ENCODE results near the gene DNM1. TPM values are rescaled to one million over a fixed set of nuclear protein-coding genes. Genes with fewer than 3 reads are reported as not detected.

Gene DNM1
- total RNA-seq, 1 donor from 2014 or later, result 33.4 TPM

- Histone ChIP-seq H3K27ac (no peak overlapping the region), H3K4me1 (peaks cover 39% of the 10 kb centered on the region)
Observed at GRCh38 chr9:128271112-128271511, 67.9 kb downstream of the DNM1 start.

GRCh38 chr9:128271512-128271911 lies 68.3 kb downstream of the DNM1 start:
- H3K9me3 ChIP-seq, result no peaks in the 10 kb centered on the region
- intact Hi-C loops (cut with DNase I), result no loop called here
- H3K4me1 ChIP-seq, result peaks cover 39% of the 10 kb centered on the region
- H3K27ac ChIP-seq, result no peak overlapping the region
- H3K4me3 ChIP-seq, result no peak overlapping the region
- no peak for DNase-seq (ENCODE audit: extremely low spot score in 2 of 2)
- peaks cover 0 to 32% of the 10 kb centered on the region in 2 donors for H3K36me3 ChIP-seq
- H3K27me3 ChIP-seq, result no peaks in the 10 kb centered on the region
- TF ChIP-seq, protein P1, sequence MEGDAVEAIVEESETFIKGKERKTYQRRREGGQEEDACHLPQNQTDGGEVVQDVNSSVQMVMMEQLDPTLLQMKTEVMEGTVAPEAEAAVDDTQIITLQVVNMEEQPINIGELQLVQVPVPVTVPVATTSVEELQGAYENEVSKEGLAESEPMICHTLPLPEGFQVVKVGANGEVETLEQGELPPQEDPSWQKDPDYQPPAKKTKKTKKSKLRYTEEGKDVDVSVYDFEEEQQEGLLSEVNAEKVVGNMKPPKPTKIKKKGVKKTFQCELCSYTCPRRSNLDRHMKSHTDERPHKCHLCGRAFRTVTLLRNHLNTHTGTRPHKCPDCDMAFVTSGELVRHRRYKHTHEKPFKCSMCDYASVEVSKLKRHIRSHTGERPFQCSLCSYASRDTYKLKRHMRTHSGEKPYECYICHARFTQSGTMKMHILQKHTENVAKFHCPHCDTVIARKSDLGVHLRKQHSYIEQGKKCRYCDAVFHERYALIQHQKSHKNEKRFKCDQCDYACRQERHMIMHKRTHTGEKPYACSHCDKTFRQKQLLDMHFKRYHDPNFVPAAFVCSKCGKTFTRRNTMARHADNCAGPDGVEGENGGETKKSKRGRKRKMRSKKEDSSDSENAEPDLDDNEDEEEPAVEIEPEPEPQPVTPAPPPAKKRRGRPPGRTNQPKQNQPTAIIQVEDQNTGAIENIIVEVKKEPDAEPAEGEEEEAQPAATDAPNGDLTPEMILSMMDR (IDR thresholded peaks at IDR 0.05), result no peak
- TF ChIP-seq POLR2AphosphoS5 (IDR thresholded peaks at IDR 0.05; ENCODE audit: insufficient read depth in 1 of 2, low read depth in 1 of 2) (no peak), POLR2A (IDR thresholded peaks at IDR 0.05) (no peak)

More at GRCh38 chr9:128271112-128271511, 67.9 kb downstream of the DNM1 start:
- intact Hi-C loops (cut with DNase I), result no loop called here
- no peak for DNase-seq (ENCODE audit: extremely low spot score in 2 of 2)
- no peaks in the 10 kb centered on the region for H3K9me3 ChIP-seq
- no peak overlapping the region for H3K4me3 ChIP-seq
- peaks cover 0 to 32% of the 10 kb centered on the region in 2 donors for H3K36me3 ChIP-seq
- H3K27me3 ChIP-seq, result no peaks in the 10 kb centered on the region
- TF ChIP-seq POLR2A (IDR thresholded peaks at IDR 0.05), result no peak
- TF ChIP-seq, protein P1 (IDR thresholded peaks at IDR 0.05), result no peak
- TF ChIP-seq POLR2AphosphoS5 (IDR thresholded peaks at IDR 0.05; ENCODE audit: insufficient read depth in 1 of 2, low read depth in 1 of 2), result no peak

GRCh38 chr9:128274245-128274644 lies 71.1 kb downstream of the DNM1 start:
- DNase-seq (ENCODE audit: extremely low spot score in 2 of 2), result no peak
- no peak for TF ChIP-seq POLR2A (IDR thresholded peaks at IDR 0.05)
- no peak for TF ChIP-seq POLR2AphosphoS5 (IDR thresholded peaks at IDR 0.05; ENCODE audit: insufficient read depth in 1 of 2, low read depth in 1 of 2)
- TF ChIP-seq, protein P1 (IDR thresholded peaks at IDR 0.05), result no peak
- Histone ChIP-seq H3K36me3 (peaks cover 0 to 25% of the 10 kb centered on the region in 2 donors), H3K9me3 (no peaks in the 10 kb centered on the region), H3K27me3 (no peaks in the 10 kb centered on the region), H3K4me3 (peak overlapping the region; percentile 89 to 99), H3K27ac (peak overlapping the region; percentile 92), H3K4me1 (peaks cover 47% of the 10 kb centered on the region)
- intact Hi-C loops (cut with DNase I), result no loop called here

DNA sequence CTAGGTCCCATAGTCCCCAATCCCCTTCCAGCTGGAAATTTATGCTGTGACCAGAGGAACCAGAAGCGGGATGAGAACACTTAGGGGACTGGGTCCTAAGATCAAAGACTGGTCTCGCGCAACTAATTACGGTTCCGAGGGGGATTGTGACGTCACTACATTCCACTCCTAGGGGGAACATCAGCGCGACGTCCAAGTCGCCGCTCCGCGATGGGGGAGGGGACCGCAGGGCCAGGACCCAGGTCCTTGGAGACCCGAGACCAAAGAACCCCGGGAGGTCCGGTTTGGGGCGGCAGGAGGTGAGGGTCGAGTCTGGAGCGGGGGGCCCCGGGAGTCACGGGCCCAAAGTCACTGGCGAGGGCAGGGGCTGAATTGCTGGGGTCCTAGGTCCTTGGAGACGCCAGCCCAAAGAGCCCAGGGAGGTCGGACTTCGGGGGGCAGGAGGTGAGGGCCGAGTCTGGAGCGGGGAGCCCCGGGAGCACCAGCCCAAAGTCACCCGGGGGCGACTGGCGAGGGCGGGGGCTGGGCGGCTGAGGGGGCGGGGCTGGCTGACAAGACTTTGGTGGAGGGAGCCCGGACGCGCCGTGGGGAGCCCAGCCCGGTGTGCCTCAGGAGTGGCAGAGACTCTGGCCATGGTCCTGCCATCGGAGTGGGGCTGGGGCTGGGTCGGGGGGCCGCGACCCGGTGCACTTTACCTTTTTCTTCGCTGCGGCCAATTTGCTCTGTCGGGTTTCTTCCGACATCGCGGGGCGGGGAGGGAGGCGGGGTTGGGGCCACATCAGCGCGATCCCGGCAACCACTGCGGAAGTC lies 72.2 kb downstream of the DNM1 start, which contains the start of gene GOLGA2:
Gene GOLGA2, minus strand, starts transcription at position 810 of the 810 bp plus-strand sequence. Its CDS starts 31 bp downstream, at position 779.
- intact Hi-C loops (cut with DNase I), result no loop called here
- no peaks in the 10 kb centered on the region for H3K9me3 ChIP-seq
- peaks cover 47% of the 10 kb centered on the region for H3K4me1 ChIP-seq
- peak within 1 kb of the TSS; percentile 89 to 99 for H3K4me3 ChIP-seq
- TF ChIP-seq POLR2A (IDR thresholded peaks at IDR 0.05) (no peak), POLR2AphosphoS5 (IDR thresholded peaks at IDR 0.05; ENCODE audit: insufficient read depth in 1 of 2, low read depth in 1 of 2) (no peak)
- TF ChIP-seq, protein P1 (IDR thresholded peaks at IDR 0.05), result no peak
- no peaks in the 10 kb centered on the region for H3K27me3 ChIP-seq
- H3K36me3 ChIP-seq, result peaks cover 0 to 23% of the 10 kb centered on the region in 2 donors
- no peak for DNase-seq (ENCODE audit: extremely low spot score in 2 of 2)
- peak within 1 kb of the TSS; percentile 92 for H3K27ac ChIP-seq
